Gastroesophageal sphincter (tissue), 3 donors: ENCODE measurements around the gene OMG.

Source experiments
- POLR2AphosphoS5 ChIP-seq: sonication (generic); formaldehyde crosslinking; IDR thresholded peaks from one replicate; pipeline ENCODE4 v1.6.1; 2017; ENCODE audit warnings: antibody characterized with exemption
- TF ChIP-seq, protein P1 (sequence below), 4 experiments: fragments of 200-600 bp in 2 of 4; fragments of 450-650 bp in 2 of 4; sonication (generic) in 1 of 4; IDR thresholded peaks; one replicate each; pipeline ENCODE4 v1.5.1; 2017 to 2019; ENCODE audit warnings: antibody characterized with exemption in 4 of 4, mild to moderate bottlenecking in 2 of 4, moderate library complexity in 2 of 4

DNA sequence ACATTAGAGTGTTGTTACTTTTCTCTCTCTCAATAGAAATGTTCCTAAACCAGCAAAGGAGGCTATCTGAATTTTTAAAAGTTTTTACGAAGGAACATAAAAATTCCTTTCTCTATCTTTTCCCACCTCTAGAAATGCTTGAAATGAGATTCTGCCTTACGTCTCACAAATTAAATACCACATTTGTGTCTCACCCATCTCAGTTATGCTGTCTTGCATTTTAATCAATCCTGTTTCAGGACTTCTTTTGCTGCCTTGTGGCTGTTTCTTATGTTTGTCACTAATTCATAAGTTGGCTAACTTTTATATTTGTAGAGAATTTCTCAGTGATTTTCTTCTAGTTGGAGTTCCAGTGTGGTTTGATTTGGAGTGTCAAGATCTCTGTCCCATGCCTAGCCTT lies 3.5 kb downstream of the OMG start:
- no peak for TF ChIP-seq POLR2AphosphoS5
- TF ChIP-seq, protein P1, sequence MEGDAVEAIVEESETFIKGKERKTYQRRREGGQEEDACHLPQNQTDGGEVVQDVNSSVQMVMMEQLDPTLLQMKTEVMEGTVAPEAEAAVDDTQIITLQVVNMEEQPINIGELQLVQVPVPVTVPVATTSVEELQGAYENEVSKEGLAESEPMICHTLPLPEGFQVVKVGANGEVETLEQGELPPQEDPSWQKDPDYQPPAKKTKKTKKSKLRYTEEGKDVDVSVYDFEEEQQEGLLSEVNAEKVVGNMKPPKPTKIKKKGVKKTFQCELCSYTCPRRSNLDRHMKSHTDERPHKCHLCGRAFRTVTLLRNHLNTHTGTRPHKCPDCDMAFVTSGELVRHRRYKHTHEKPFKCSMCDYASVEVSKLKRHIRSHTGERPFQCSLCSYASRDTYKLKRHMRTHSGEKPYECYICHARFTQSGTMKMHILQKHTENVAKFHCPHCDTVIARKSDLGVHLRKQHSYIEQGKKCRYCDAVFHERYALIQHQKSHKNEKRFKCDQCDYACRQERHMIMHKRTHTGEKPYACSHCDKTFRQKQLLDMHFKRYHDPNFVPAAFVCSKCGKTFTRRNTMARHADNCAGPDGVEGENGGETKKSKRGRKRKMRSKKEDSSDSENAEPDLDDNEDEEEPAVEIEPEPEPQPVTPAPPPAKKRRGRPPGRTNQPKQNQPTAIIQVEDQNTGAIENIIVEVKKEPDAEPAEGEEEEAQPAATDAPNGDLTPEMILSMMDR (IDR thresholded peaks at IDR 0.05): no peak
